OCI-LY3 (cell line): ENCODE measurements around the gene MACROD2.

Source experiments
- CTCF ChIP-seq: fragments of 200-600, 300-600 bp; sonication (generic); IDR thresholded peaks from 2 replicates; pipeline ENCODE4 v1.5.1; 2014; ENCODE audit warnings: antibody characterized with exemption, low read length, low read depth
- EZH2phosphoT487 ChIP-seq: fragments of 200-600 bp; shearing (Covaris generic); IDR thresholded peaks from 2 replicates; pipeline ENCODE4 v1.6.1; 2018; ENCODE audit warnings: antibody characterized with exemption, mixed run types, low read depth

- TF ChIP-seq CTCF (no peak), EZH2phosphoT487 (no peak)
These were observed 1337.4 kb downstream of the MACROD2 start for GRCh38 chr20:15332711-15333160.
